Stimulated activated CD8-positive, alpha-beta memory T cell treated with anti-CD3 and anti-CD28 coated beads, Interleukin-15, amount 100 ng/mL, for 24 hours (primary cell): ENCODE results near the gene UROC1.

Experiments used
- DNase-seq: peaks from one replicate; pipeline ENCODE4 v3.0.0-alpha.2; 2020; ENCODE audit warnings: low read depth

Gene UROC1

DNA sequence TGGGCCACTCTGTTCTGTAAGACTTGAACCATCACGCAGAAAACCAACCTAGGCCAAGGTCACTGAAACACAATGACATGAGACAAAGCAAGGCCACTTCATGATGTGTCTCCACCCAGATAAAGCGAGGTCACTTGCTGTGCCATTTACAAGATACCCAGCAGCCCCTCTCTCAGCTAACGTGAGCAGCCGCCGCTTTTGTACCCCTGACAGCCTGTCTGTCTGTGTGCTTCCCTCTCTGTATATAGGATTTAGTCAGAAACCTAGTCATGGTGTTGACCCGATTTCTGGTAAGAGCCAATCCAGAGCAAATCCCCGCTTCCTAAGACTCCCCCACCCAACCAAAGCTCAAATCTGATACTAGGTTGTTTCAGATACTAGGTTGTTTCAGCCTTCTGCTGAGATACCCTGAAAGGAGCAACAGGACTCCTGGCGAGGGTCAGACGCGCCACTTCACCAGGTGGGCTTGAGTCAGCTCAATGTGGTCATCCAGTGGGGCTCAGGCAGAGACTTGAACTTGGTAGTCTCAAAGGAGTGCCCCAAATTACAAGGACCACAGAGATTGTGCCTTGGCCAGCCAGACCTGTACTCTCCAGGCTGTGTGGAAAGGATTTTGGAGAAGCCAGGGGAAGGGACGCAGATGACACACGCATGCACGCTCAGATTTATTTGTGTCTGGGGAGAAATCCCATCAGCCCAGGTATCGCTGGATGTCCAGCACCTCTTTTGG is 38.8 kb downstream of the UROC1 start:
- DNase-seq = no peak

DNA sequence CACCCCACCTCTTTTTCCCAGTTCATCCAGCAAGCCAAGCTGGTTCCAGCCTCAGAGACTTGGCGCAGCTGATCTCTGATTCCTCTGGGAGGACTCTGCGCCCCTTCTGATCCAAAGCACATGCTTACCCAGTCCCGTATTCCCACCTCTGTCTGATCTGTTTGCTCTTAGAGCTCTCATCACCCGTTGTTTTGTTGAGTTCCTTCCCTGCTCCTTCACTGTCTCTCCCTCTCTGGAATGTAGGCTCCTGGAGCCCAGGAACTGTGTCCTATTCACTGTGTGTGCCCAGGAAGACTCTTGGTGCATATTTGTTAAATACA is 40.6 kb downstream of the UROC1 start:
- no peak for DNase-seq

DNA sequence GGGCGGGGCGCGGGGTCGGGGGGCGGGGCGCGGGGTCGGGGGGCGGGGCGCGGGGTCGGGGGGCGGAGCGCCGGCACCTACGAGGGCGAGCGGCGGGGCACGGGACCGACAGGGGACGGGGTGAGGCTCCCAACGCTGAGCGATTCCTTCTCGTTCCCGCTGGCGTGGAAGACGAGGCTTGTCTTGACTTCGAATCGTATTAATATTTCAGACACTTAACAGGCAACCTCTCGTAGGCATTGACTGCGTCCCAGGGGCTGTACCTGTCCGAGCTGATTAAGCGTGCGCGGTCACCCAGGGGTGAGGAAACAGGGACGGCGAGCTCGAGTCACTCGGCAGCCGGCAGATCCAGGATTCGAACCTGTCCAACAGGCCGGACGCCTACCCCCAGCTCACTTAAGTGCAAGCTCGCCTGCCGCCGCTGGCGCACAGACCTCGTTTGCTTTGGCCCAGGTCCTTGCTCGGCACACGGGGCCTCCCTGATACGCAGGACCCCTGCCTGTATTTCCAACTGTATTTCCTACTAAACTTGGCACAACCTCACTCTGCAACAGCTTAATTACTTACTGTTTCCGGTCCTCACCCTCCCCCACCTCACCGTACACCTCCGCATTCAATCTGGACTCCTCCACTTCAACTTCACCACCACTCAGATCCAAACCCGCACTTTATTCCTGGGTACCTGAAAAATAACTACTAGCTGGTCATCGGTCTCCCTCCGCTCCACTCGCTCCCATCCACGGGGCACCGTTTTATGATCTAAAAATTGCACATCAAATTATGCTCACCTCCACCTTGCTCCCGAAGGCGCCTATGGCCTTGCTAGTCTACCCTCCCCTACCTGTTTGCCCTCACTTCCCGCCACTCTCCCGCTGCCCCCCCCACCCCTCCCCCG is 41.2 kb downstream of the UROC1 start:
- DNase-seq = no peak

GRCh38 chr3:126475413-126476114 is 42.0 kb downstream of the UROC1 start, which contains the start of gene ZXDC:
TSS of gene ZXDC (minus strand) at chr3:126475891. CDS start at chr3:126475865, 26 bp downstream.
- DNase-seq = peak; percentile 87

DNA sequence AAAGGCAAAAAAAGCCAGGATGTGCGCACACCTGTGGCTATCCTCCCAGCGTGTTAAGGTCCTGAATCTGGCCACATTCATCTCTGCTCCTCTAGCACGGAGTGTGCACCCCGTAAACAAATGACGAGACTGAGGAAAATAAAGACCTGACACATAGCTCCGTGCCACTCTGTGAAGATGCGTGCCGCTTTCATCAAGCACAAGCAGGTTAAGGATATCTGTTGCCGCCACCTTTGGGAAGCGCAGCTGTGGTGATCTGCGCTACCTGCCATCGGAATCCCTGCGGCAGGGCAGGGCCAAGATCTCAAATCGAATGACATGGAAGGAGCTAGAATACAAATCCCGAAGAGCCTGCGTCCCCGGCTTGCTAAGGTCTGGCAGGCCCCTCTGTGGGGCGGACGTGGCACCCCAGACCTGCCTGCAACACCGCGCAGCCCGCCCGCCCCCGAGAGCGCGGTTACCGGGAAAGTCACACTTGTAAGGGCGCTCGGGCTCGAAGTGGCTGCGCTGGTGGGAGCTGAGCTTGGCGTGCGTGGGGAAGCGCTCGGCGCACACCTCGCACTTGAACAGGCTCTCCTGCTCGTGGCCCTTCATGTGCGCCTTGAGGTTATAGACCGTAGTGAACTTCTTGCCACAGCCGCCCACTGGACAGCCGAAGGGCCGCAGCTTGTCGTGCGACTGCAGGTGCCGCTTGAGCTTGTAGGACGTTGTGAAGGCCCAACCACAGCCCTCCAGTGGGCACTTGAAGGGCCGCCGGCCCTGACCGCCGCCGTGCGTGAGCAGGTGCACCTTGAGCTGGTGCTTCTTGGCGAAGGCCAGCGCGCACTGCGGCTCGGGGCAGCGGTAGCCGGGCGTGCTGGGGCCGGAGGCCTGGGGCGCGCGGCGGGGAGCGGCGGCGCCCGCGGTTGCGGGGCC is 42.8 kb downstream of the UROC1 start:
- DNase-seq = no peak

DNA sequence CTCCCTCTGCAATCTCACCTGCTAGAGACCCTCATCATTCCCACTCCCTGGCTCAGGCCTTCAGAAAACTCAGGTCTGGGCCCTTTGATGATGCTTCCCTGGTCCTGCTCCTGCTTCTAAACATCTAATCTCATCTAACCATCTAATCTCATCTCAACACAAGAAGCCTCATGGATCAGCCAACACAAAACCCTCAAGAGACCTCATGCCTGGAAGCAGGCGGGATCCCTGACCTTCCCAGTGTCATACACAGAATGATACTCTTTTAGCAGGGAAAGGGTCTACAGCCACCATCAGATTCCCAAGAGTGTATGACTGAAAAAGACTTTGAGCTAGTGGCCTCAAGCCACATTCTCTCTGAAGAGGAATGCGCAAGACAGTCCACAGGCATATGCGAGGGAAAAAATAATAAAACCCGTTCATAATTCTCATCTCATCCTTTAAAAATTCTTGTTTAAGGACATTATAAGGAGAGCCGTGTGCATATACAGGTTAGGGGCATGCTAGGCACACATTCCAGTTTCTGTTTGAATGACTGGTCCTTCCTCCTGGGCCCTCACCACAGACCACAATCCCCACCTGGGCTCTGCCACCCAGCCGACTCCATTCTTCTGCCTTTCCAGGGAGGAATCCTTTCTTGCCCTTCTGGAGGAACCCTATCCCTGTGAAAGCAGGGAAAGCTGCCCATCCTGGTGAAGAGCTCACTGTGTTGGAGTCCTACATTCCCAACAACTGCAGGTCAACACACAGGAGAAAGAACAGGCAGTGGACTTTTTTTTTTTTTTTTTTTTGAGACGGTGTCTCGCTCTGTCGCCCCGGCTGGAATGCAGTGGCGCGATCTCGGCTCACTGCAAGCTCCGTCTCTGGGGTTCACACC is 44.0 kb downstream of the UROC1 start:
- no peak for DNase-seq

- no peak for DNase-seq
Measured at GRCh38 chr3:126472277-126473006, 45.1 kb downstream of the UROC1 start.

DNA sequence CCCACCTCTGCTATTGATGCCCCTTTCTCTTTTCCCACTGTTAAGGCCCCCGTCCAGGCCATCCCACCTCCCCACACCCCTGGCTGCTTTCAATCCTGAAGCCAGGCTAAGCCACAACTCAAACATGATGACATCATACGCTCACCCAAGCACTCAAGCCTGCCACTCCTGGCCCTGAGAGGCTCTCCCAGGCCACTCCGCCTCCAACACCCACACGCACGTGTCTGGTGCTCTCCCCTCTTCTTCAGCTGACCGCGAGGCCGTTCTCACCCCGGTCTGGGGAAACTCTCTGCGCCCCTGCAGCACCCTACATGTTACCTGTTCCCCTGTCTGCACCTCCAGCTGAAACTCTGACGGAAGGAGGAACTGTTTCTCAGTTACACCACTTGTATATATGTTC is 48.1 kb downstream of the UROC1 start:
- DNase-seq = no peak

- no peak for DNase-seq
Measured at GRCh38 chr3:126468028-126468891, 49.3 kb downstream of the UROC1 start.

- no peak for DNase-seq
Measured at GRCh38 chr3:126467611-126467955, 50.0 kb downstream of the UROC1 start.

- DNase-seq = no peak
Measured at GRCh38 chr3:126466886-126467610, 50.5 kb downstream of the UROC1 start.

GRCh38 chr3:126465928-126466544 is 51.5 kb downstream of the UROC1 start:
- DNase-seq = no peak

DNA sequence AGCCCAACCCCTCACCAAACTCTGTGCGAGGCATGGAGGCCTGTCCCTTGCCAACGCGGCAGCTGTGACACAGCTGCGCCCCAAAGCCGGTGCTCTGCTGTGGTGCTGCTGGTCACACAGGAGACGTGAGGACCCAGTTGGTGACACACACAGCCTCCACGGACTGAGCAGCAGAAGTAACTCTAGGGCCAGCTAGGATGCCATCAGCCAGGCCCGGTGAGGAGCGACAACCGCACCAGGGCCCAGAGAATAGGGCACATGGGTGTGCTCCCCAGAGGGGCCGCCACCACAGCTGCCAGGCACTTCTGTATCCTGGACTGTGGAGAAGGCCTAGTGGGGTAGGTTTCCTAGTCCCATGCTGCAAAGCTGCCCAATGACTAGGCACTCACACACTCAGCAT is 52.6 kb downstream of the UROC1 start:
- no peak for DNase-seq

GRCh38 chr3:126464494-126464893 is 53.1 kb downstream of the UROC1 start:
- DNase-seq = no peak

DNA sequence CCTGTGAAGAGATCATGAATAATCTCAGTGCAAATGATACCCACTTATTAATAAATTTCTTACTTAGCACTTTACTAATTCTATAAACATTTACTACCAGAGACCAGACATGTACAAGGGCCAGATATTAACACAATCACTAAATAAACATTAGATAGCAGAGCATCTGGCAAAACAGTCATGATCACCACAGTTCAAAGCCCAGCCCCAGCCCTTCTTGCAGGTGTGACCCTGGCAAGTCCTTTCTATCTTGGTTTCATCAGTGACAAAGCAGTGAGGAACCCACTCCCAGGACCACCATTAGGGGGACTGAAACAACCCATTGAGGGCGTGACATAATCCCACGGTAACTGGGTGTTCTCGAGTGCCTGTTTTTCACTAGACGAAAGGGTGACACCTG is 53.5 kb downstream of the UROC1 start:
- DNase-seq = no peak

- DNase-seq = no peak
Measured at GRCh38 chr3:126463521-126463920, 54.1 kb downstream of the UROC1 start.

GRCh38 chr3:126461450-126462070 is 56.0 kb downstream of the UROC1 start:
- no peak for DNase-seq

GRCh38 chr3:126460381-126460780 is 57.2 kb downstream of the UROC1 start:
- no peak for DNase-seq
